Progenitor cell of endocrine pancreas (in vitro differentiated cells): ENCODE results near the gene CDKN1A. TPM values are rescaled to one million over a fixed set of nuclear protein-coding genes. Genes with fewer than 3 reads are reported as not detected.

ENCODE experiments used
- DNase-seq: peaks from one replicate; pipeline ENCODE4 v3.0.0; 2021; ENCODE audit warnings: low spot score; ENCODE audit not compliant: unreplicated experiment
- H3K27ac Mint-ChIP-seq: 2 replicates; pipeline ENCODE4 v1.8.0; 2021; ENCODE audit warnings: mild to moderate bottlenecking, moderate library complexity, mixed read lengths
- H3K27me3 Mint-ChIP-seq: 2 replicates; pipeline ENCODE4 v1.8.0; 2021; ENCODE audit warnings: mixed read lengths
- H3K36me3 Mint-ChIP-seq: 2 replicates; pipeline ENCODE4 v1.8.0; 2022; ENCODE audit warnings: mixed read lengths; ENCODE audit not compliant: insufficient read depth
- H3K4me1 Mint-ChIP-seq: 2 replicates; pipeline ENCODE4 v1.8.0; 2021; ENCODE audit warnings: low read depth, mixed read lengths
- H3K4me3 Mint-ChIP-seq: 2 replicates; pipeline ENCODE4 v1.8.0; 2021; ENCODE audit warnings: low read depth, mild to moderate bottlenecking, moderate library complexity, mixed read lengths
- H3K9me3 Mint-ChIP-seq: 2 replicates; pipeline ENCODE4 v1.8.0; 2021; ENCODE audit warnings: low read depth, mixed read lengths
- total RNA-seq: library from RNA; stranded (reverse); gene quantifications from 2 replicates; pipeline ENCODE4 v1.2.1, GENCODE V29; 2021
- TF ChIP-seq, protein P1 (sequence below): fragments of 200-600 bp; sonication (generic); IDR thresholded peaks from one replicate; pipeline ENCODE4 v1.5.0; 2021; ENCODE audit warnings: antibody characterized with exemption, mild to moderate bottlenecking; ENCODE audit not compliant: unreplicated experiment

Gene CDKN1A
- total RNA-seq, 1 donor from 2014 or later: 12.4 TPM

DNA sequence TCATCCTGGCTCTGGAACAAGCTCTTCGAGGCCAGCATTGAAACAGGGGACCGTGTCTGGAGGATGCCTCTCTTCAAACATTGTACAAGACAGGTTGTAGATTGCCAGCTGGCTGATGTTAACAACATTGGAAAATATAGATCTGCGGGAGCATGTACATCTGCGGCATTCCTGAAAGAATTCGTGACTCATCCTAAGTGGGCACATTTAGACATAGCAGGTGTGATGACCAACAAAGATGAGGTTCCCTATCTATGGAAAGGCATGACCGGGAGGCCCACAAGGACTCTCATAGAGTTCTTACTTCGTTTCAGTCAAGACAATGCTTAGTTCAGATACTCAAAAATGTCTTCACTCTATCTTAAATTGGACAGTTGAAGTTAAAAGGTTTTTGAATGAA lies 3.6 kb upstream of the CDKN1A start:
- H3K27me3 Mint-ChIP-seq: peaks cover 29% of the 10 kb centered on the region
- H3K36me3 Mint-ChIP-seq: no peaks in the 10 kb centered on the region
- DNase-seq: no peak
- peaks cover 26% of the 10 kb centered on the region for H3K4me1 Mint-ChIP-seq
- H3K9me3 Mint-ChIP-seq: no peaks in the 10 kb centered on the region
- H3K4me3 Mint-ChIP-seq: no peak overlapping the region
- no peak overlapping the region for H3K27ac Mint-ChIP-seq
- TF ChIP-seq, protein P1, sequence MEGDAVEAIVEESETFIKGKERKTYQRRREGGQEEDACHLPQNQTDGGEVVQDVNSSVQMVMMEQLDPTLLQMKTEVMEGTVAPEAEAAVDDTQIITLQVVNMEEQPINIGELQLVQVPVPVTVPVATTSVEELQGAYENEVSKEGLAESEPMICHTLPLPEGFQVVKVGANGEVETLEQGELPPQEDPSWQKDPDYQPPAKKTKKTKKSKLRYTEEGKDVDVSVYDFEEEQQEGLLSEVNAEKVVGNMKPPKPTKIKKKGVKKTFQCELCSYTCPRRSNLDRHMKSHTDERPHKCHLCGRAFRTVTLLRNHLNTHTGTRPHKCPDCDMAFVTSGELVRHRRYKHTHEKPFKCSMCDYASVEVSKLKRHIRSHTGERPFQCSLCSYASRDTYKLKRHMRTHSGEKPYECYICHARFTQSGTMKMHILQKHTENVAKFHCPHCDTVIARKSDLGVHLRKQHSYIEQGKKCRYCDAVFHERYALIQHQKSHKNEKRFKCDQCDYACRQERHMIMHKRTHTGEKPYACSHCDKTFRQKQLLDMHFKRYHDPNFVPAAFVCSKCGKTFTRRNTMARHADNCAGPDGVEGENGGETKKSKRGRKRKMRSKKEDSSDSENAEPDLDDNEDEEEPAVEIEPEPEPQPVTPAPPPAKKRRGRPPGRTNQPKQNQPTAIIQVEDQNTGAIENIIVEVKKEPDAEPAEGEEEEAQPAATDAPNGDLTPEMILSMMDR: no peak

DNA sequence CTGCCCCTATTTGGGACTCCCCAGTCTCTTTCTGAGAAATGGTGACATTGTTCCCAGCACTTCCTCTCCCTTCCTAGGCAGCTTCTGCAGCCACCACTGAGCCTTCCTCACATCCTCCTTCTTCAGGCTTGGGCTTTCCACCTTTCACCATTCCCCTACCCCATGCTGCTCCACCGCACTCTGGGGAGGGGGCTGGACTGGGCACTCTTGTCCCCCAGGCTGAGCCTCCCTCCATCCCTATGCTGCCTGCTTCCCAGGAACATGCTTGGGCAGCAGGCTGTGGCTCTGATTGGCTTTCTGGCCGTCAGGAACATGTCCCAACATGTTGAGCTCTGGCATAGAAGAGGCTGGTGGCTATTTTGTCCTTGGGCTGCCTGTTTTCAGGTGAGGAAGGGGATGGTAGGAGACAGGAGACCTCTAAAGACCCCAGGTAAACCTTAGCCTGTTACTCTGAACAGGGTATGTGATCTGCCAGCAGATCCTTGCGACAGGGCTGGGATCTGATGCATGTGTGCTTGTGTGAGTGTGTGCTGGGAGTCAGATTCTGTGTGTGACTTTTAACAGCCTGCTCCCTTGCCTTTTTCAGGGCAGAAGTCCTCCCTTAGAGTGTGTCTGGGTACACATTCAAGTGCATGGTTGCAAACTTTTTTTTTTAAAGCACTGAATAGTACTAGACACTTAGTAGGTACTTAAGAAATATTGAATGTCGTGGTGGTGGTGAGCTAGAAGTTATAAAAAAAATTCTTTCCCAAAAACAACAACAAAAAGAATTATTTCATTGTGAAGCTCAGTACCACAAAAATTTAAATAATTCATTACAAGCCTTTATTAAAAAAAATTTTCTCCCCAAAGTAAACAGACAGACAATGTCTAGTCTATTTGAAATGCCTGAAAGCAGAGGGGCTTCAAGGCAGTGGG lies 2.1 kb upstream of the CDKN1A start:
- no peak for DNase-seq
- peak overlapping the region; percentile 95 for H3K27ac Mint-ChIP-seq
- H3K27me3 Mint-ChIP-seq: peaks cover 41% of the 10 kb centered on the region
- H3K36me3 Mint-ChIP-seq: no peaks in the 10 kb centered on the region
- TF ChIP-seq, protein P1: no peak
- no peaks in the 10 kb centered on the region for H3K9me3 Mint-ChIP-seq
- peaks cover 30% of the 10 kb centered on the region for H3K4me1 Mint-ChIP-seq
- H3K4me3 Mint-ChIP-seq: peak overlapping the region; percentile 66

- H3K27ac Mint-ChIP-seq: peak overlapping the region; percentile 90
- peak overlapping the region; percentile 66 for H3K4me3 Mint-ChIP-seq
- TF ChIP-seq, protein P1: no peak
Measured at GRCh38 chr6:36677059-36677749, 1.3 kb upstream of the CDKN1A start.

GRCh38 chr6:36677753-36678487 lies 594 bp upstream of the CDKN1A start:
- H3K9me3 Mint-ChIP-seq: no peaks in the 10 kb centered on the region
- H3K4me3 Mint-ChIP-seq: peak overlapping the region; percentile 66
- peaks cover 44% of the 10 kb centered on the region for H3K27me3 Mint-ChIP-seq
- TF ChIP-seq, protein P1: no peak
- DNase-seq: no peak
- H3K27ac Mint-ChIP-seq: peak overlapping the region; percentile 90
- peaks cover 30% of the 10 kb centered on the region for H3K4me1 Mint-ChIP-seq
- no peaks in the 10 kb centered on the region for H3K36me3 Mint-ChIP-seq

More at GRCh38 chr6:36677059-36677749, 1.3 kb upstream of the CDKN1A start:
- H3K36me3 Mint-ChIP-seq: no peaks in the 10 kb centered on the region
- H3K4me1 Mint-ChIP-seq: peaks cover 30% of the 10 kb centered on the region
- DNase-seq: no peak
- no peaks in the 10 kb centered on the region for H3K9me3 Mint-ChIP-seq
- peaks cover 42% of the 10 kb centered on the region for H3K27me3 Mint-ChIP-seq
